Right renal cortex interstitium (tissue), 3 donors: ENCODE measurements around the gene PIGB. TPM values are rescaled to one million over a fixed set of nuclear protein-coding genes. Genes with fewer than 3 reads are reported as not detected.
"Not testable (repeated sequence)": the region's sequence is repeated elsewhere in the genome, so short reads cannot be mapped to it uniquely, and the experiment has no call there.

Source experiments
- DNase-seq, 3 donors: peaks; one replicate each; pipeline ENCODE4 v3.0.0-alpha.2; 2013; ENCODE audit warnings: low read depth in 3 of 3, low spot score in 2 of 3
- polyA plus RNA-seq, 3 donors: library from polyadenylated mRNA; unstranded; fragments of 120-200 nt; gene quantifications; one replicate each; pipeline ENCODE4 v1.2.1, GENCODE V29; 2013; ENCODE audit not compliant: insufficient read length in 3 of 3

The PIGB gene
- polyA plus RNA-seq, 3 donors = 17.6 to 19.7 (median 18.3) TPM

- DNase-seq = peak in 2 of 3 donors; percentile 73 to 76
These were observed 28.4 kb upstream of the PIGB start for GRCh38 chr15:55290528-55291057.

GRCh38 chr15:55297315-55297714 is 21.7 kb upstream of the PIGB start:
- no peak for DNase-seq

DNA sequence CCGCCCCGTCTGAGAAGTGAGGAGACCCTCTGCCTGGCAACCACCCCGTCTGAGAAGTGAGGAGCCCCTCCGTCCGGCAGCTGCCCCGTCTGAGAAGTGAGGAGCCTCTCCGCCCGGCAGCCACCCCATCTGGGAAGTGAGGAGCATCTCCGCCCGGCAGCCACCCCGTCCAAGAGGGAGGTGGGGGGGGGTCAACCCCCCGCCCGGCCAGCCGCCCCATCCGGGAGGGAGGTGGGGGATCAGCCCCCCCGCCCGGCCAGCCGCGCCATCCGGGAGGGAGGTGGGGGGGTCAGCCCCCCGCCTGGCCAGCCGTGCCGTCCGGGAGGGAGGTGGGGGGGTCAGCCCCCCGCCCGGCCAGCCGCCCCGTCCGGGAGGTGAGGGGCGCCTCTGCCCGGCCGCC is 16.2 kb upstream of the PIGB start:
- not testable (repeated sequence) for DNase-seq

GRCh38 chr15:55319537-55320237 is 665 bp downstream of the PIGB start:
- no peak for DNase-seq

- DNase-seq = no peak
These were observed 1.2 kb downstream of the PIGB start for GRCh38 chr15:55320238-55320550.

GRCh38 chr15:55320963-55321362 is 1.9 kb downstream of the PIGB start:
- DNase-seq = no peak

GRCh38 chr15:55322467-55322866 is 3.4 kb downstream of the PIGB start:
- DNase-seq = no peak

GRCh38 chr15:55327387-55327786 is 8.4 kb downstream of the PIGB start:
- no peak for DNase-seq

GRCh38 chr15:55334371-55334770 is 15.3 kb downstream of the PIGB start:
- no peak for DNase-seq

DNA sequence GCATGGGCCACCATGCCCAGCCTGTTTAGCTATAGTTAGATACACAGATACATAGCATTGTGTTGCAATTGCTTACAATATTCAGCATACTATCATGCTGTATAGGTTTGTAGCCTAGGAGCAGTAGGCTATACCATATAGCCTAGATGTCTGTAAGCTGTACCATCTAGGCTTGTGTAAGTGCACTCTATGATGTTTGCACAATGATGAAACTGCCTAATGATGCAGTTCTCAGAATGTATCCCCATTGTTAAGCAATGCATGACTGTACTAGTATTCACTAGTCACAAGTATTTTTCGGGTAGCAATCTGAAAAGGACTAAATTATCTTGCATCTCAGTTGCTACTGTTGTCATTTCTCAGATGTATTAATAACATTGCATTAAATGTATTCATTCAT is 16.0 kb downstream of the PIGB start:
- no peak for DNase-seq

GRCh38 chr15:55337160-55337559 is 18.1 kb downstream of the PIGB start:
- no peak for DNase-seq

GRCh38 chr15:55343168-55343567 is 24.1 kb downstream of the PIGB start:
- no peak for DNase-seq

GRCh38 chr15:55344206-55344605 is 25.2 kb downstream of the PIGB start:
- no peak for DNase-seq

DNA sequence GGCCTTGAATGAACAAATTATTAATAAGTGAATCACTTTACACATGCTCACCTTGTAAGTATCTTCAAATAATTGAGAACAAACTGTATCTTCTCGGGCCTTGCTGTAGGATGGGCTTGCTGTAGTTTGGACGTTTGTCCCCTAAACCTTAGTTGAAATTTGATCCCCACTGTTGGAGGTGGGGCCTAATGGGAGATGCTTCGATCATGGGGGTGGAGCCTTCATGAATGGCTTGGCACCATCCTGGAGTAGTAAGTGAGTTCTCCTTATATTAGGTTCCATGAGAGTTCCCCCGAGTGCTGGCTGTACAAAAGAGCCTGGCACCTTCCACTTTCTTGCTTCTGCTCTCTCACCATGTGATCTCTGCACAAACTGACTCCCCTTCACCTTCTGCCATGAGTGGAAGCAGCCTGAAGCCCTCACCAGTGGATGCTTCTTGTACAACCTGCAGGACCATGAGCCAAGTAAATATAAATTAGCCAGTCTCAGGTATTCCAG is 29.3 kb downstream of the PIGB start:
- no peak for DNase-seq

DNA sequence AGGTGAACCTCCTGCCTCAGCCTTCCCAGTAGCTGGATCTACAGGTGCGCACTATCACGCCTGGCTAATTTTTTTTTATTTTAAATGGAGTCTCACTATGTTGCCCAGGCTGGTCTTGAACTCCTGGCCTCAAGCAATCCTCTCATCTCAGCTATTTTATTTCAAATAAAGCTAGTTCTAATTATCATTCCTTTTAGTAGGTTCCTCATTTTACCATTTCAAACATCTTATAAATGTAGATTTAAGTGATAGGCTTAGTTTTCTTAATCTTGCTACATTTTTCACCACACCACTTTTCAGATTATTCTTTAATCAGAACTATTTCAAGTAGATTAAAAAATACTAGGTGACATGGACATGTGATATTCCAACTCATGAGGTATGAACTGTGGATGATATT is 30.3 kb downstream of the PIGB start:
- DNase-seq = no peak

DNA sequence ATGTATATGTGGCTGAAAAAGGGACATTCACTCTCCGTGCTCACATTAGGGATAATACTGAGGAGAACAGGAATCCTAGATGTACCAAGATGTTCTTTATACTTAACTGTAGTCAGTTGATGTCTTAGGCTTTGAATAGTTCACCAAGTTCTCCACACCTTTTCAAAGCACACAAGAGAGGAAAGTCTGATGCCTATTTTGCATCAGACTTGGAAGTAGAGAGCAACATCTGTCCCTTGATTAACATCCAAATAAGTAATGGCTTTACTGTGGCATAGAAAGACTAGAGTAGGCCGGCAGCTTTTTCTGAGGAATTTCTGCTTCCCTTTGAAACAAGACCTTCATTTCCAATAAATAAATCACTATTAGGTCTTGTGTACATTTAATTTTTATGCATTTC is 34.0 kb downstream of the PIGB start:
- no peak for DNase-seq

- no peak for DNase-seq
These were observed 38.1 kb downstream of the PIGB start for GRCh38 chr15:55356985-55357585.

- no peak for DNase-seq
These were observed 38.8 kb downstream of the PIGB start for GRCh38 chr15:55357774-55358173.

GRCh38 chr15:55358471-55358870 is 39.4 kb downstream of the PIGB start:
- no peak for DNase-seq

DNA sequence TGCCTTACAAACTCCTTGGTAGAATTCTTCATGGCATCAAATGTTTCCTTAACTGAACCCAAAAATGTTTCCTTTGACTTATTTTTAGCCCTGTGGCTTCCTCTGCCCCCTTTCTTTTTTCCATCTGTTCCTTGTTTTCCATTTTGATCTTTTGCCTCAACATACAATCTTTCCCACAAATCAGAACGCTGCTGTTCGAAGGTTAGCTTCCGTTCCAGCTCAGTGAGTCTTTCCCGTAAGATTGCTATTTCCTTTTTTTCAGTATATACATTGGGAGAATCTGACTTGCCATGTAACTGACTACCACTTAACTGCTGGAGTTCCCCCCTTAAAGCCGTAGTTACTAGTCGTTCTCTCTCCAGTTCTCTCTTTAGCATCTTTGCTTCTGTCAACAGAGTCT is 41.2 kb downstream of the PIGB start:
- no peak for DNase-seq

GRCh38 chr15:55361048-55361447 is 42.0 kb downstream of the PIGB start:
- no peak for DNase-seq

DNA sequence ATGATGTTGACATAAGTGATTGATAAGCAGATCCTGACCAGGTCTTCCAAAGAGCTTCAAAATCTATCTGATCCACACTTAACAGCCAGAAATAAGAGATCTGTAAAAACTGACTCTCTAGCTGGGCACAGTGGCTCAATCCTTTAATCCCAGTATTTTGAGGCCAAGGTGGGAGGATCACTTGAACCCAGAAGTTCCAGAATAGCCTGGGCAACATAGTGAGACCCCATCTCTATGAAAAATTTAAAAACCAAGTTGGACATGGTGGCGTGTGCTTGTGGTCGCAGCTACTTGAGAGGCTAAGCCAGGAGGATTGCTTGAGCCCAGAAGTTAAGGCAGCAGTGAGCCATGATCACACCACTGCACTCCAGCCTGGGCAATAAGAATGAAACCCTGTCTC is 43.6 kb downstream of the PIGB start:
- DNase-seq = no peak
